Heart right ventricle (tissue), 16 donors: ENCODE results near the gene ADH6. TPM values are rescaled to one million over a fixed set of nuclear protein-coding genes. Genes with fewer than 3 reads are reported as not detected.

Source experiments
- ATAC-seq, 8 donors: fragments of 200-7000 bp; cut with Tn5 transposase; one replicate each; pipeline ENCODE4 v1.9.1; 2020; ENCODE audit warnings: mild to moderate bottlenecking in 8 of 8, moderate library complexity in 8 of 8, moderate number of reproducible peaks in 1 of 8
- DNase-seq, 2 donors: peaks; one replicate each; pipeline ENCODE4 v3.0.0-alpha.2; 2020
- H3K27ac ChIP-seq, 10 donors: fragments of 200-600 bp; sonication (generic) in 2 of 10; one replicate each; pipeline versions ENCODE4 v1.5.0 to v1.8.0; 2020 to 2022; ENCODE audit warnings: mild to moderate bottlenecking in 3 of 10
- H3K27me3 ChIP-seq, 7 donors: fragments of 200-600 bp; one replicate each; pipeline ENCODE4 v1.8.0; 2021 to 2022; ENCODE audit warnings: mild to moderate bottlenecking in 2 of 7
- H3K36me3 ChIP-seq, 9 donors: fragments of 200-600 bp; sonication (generic) in 1 of 9; one replicate each; pipeline versions ENCODE4 v1.5.0 to v1.8.0; 2020 to 2022; ENCODE audit warnings: mild to moderate bottlenecking in 2 of 9
- H3K4me1 ChIP-seq, 9 donors: fragments of 200-600 bp; sonication (generic) in 1 of 9; one replicate each; pipeline versions ENCODE4 v1.5.0 to v1.8.0; 2020 to 2022; ENCODE audit warnings: mild to moderate bottlenecking in 4 of 9
- H3K4me3 ChIP-seq, 10 donors: fragments of 200-600 bp; sonication (generic) in 2 of 10; one replicate each; pipeline versions ENCODE4 v1.5.0 to v1.8.0; 2020 to 2022; ENCODE audit warnings: mild to moderate bottlenecking in 7 of 10, moderate library complexity in 2 of 10
- H3K9me3 ChIP-seq, 11 donors: fragments of 200-600 bp in 10 of 11; sonication (generic) in 2 of 11; one replicate each; pipeline versions ENCODE4 v1.5.0 to v1.8.0; 2013 to 2022; ENCODE audit warnings: mild to moderate bottlenecking in 2 of 11, control low read depth in 1 of 11, moderate library complexity in 1 of 11
- CTCF ChIP-seq, 9 donors: fragments of 200-600 bp; sonication (generic) in 2 of 9; IDR thresholded peaks; one replicate each; pipeline versions ENCODE4 v1.5.0 to v1.8.0; 2021 to 2022; ENCODE audit warnings: antibody characterized with exemption in 9 of 9, mild to moderate bottlenecking in 5 of 9, moderate library complexity in 1 of 9
- WGBS, 2 donors: extraction: QIAGEN DNeasy Blood & Tissue Kit; methylation state at CpG; one replicate each; pipeline ENCODE4 v1.1.7; 2013; ENCODE audit warnings: inconsistent platforms in 1 of 2; 5-methylcytosine and 5-hydroxymethylcytosine counted together
- intact Hi-C, 10 donors: fragments of 100-400 bp; cut with DNase I; formaldehyde crosslinking; loops; one replicate each; pipeline versions ENCODE4 v1.11.1 to v1.14.2; 2022
- polyA plus RNA-seq, 2 donors: library from polyadenylated mRNA; stranded (reverse); fragments of 200-250 nt; gene quantifications; one replicate each; pipeline ENCODE4 v1.2.3, GENCODE V29; 2013
- total RNA-seq, 10 donors: library from RNA; stranded (reverse); fragmentation: NEBNext Ultra II Directional in 3 of 10; extraction: Animal tissue kit (Norgen Biotek cat#: 25700) in 3 of 10; gene quantifications; one replicate each; pipeline versions ENCODE4 v1.2.1 to v1.2.4, GENCODE V29; 2021 to 2023
- donor health status: Arrhythmogenic right ventricular cardiomyopathy.
- donor health status: ischemic (EF 13 %, LVEDD 7.1; RV severe dilation, severe dysfunction).
- donor health status: healthy with polysubstance abuse.
- donor health status: DM: no; HTN: yes; CAD: no.
- donor health status: DM: no; HTN: no; CAD: no.
- donor health status: ischemic (EF 25% LVEDD 6.9; RV normal size, moderate dysfunction).
- donor health status: ischemic (EF 25% LVEDD 5.7; RV mildly dilated, moderate dysfunction).
- donor health status: healthy.
- donor health status: DM: yes; HTN: yes; CAD: no.
- donor health status: Ischemic cardiomyopathy.
- donor health status: ischemic (EF 35%, LVEDD 5.7; RV mildly dilated, moderate dysfunction).
- donor health status: nonischemic (EF 11% LVEDD 7.7; RV severe dilation, severe dysfunction).
- donor health status: DM: yes; HTN: yes; CAD: no.
- donor health status: PGD.
- donor health status: ischemic (EF 29% LVEDD 5.4; RV normal size, mild dysfunction).
- donor health status: nonischemic (EF 23%, LVEDD 6.1; RV moderate dilation, normal function).

The ADH6 gene
- total and polyA plus RNA-seq, 12 donors: 0.08 TPM; not detected in 11

GRCh38 chr4:99180382-99181070, 38.5 kb downstream of the ADH6 start:
- no peak overlapping the region for H3K27ac ChIP-seq
- peaks cover 0 to 37% (median 13%) of the 10 kb centered on the region in 11 donors for H3K9me3 ChIP-seq
- WGBS, 2 donors: 52 to 68% methylated on average over 2 of the region's 2 CpGs
- intact Hi-C loops: no loop called here
- H3K27me3 ChIP-seq: no peaks in the 10 kb centered on the region
- no peaks in the 10 kb centered on the region for H3K36me3 ChIP-seq
- DNase-seq (no peak), ATAC-seq (peak in 3 of 8 donors; percentile 34 to 85 (median 45))
- no peaks in the 10 kb centered on the region for H3K4me1 ChIP-seq
- no peak overlapping the region for H3K4me3 ChIP-seq
- TF ChIP-seq CTCF (IDR thresholded peaks at IDR 0.05): no peak

GRCh38 chr4:99179626-99180025, 39.4 kb downstream of the ADH6 start:
- ATAC-seq (no peak), DNase-seq (no peak)
- no peaks in the 10 kb centered on the region for H3K4me1 ChIP-seq
- peaks cover 0 to 31% (median 13%) of the 10 kb centered on the region in 11 donors for H3K9me3 ChIP-seq
- no peaks in the 10 kb centered on the region for H3K36me3 ChIP-seq
- 84 to 96% methylated on average over 1 of the region's 1 CpG for WGBS, 2 donors
- TF ChIP-seq CTCF (IDR thresholded peaks at IDR 0.05): no peak
- intact Hi-C loops: no loop called here
- no peak overlapping the region for H3K27ac ChIP-seq
- no peaks in the 10 kb centered on the region for H3K27me3 ChIP-seq
- no peak overlapping the region for H3K4me3 ChIP-seq

- H3K27me3 ChIP-seq: no peaks in the 10 kb centered on the region
- no peaks in the 10 kb centered on the region for H3K4me1 ChIP-seq
- DNase-seq (no peak), ATAC-seq (no peak)
- peaks cover 0 to 31% (median 13%) of the 10 kb centered on the region in 11 donors for H3K9me3 ChIP-seq
- WGBS, 2 donors: 78 to 80% methylated on average over 2 of the region's 2 CpGs
- H3K36me3 ChIP-seq: no peaks in the 10 kb centered on the region
- no peak overlapping the region for H3K4me3 ChIP-seq
- TF ChIP-seq CTCF (IDR thresholded peaks at IDR 0.05): no peak
- no peak overlapping the region for H3K27ac ChIP-seq
- intact Hi-C loops: no loop called here
These were observed 39.9 kb downstream of the ADH6 start for GRCh38 chr4:99179178-99179577.

GRCh38 chr4:99166544-99166943, 52.5 kb downstream of the ADH6 start:
- Histone ChIP-seq H3K27me3 (no peaks in the 10 kb centered on the region), H3K4me3 (no peak overlapping the region), H3K9me3 (peaks cover 0 to 14% (median 0%) of the 10 kb centered on the region in 11 donors), H3K36me3 (no peaks in the 10 kb centered on the region), H3K4me1 (no peaks in the 10 kb centered on the region), H3K27ac (no peak overlapping the region)
- no peak for TF ChIP-seq CTCF (IDR thresholded peaks at IDR 0.05)
- WGBS, 2 donors: 65 to 67% methylated on average over 2 of the region's 2 CpGs
- no peak for DNase-seq
- intact Hi-C loops: no loop called here
- ATAC-seq: no peak
